T47D (cell line): ENCODE results near the gene TRMU.

Experiments
- DNase-seq, 2 experiments: peaks; one replicate each; pipeline versions ENCODE4 v3.0.0 to v3.0.0-alpha.2; 2011 to 2012; ENCODE audit warnings: low read depth in 1 of 2, low spot score in 1 of 2
- JUND ChIP-seq: IDR thresholded peaks from 2 replicates; pipeline ENCODE4 v1.6.1; 2012; ENCODE audit warnings: low read depth
- in situ Hi-C: cut with HindIII; loops from 2 replicates; pipeline ENCODE4 v1.10.0; 2016; ENCODE audit warnings: low sequenced_read_pairs, low pct_unique_long_range_greater_than_20kb

TRMU gene

DNA sequence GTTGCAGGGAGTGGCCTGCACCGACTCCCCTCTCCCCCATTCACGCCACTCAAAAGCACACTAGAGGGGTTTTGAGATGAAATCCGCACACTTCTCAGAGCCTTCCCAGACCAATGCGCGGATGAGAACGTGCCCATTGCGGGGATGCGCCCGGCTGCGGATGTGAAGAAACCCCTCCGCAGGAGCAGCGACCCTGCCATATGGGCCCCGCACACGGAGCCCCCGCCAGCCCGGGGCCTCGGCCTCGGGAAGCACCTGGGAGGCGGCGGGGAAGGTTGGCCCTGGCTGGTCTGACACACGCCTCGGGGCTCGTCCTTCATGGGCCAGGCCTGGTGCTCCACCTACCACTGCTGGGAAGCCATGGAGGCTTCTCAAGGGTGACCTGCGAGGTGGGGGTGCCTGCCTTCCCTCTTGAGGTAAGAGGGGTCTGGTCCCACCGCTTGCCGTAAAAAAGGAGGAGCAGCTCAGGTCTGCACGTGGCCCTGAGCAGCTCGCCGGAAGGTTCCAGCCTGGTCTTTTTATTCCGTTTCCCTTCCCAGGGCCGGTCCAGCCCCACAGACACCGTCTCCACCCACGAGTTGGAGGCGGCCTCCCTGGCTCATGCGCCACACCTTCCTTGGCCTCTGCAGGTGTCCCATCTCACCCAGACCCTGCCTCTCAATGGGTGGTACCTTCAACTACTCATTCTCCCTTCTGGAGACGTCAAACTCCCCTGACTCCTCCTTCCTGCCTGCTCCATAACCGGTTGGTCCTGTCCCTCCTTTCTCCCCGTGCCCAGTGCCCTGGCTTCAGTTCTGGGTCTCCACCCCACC is 39.4 kb downstream of the TRMU start:
- peak; percentile 93 to 96 for DNase-seq
- TF ChIP-seq JUND = no peak

DNA sequence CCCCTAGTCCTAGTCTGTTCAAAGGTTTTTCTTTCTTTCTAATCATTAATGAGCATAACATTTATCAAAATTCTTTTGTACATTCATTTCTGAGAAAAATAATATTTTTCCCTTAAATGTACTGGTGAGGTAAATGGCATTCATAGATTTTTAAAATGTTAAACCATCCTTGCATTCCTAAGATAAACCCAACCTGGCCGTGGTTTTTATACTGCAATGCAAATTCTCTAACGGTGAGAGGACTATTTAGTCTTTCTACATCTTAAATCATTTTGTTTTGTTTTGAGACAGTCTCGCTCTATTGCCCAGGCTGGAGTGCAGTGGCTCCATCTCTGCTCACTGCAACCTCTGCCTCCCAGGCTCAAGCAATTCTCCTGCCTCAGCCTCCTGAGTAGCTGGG is 40.6 kb downstream of the TRMU start:
- in situ Hi-C loops = no loop called here
- DNase-seq = no peak
- TF ChIP-seq JUND = no peak

More for the DNA sequence above, 39.4 kb downstream of the TRMU start:
- in situ Hi-C loops = no loop called here

DNA sequence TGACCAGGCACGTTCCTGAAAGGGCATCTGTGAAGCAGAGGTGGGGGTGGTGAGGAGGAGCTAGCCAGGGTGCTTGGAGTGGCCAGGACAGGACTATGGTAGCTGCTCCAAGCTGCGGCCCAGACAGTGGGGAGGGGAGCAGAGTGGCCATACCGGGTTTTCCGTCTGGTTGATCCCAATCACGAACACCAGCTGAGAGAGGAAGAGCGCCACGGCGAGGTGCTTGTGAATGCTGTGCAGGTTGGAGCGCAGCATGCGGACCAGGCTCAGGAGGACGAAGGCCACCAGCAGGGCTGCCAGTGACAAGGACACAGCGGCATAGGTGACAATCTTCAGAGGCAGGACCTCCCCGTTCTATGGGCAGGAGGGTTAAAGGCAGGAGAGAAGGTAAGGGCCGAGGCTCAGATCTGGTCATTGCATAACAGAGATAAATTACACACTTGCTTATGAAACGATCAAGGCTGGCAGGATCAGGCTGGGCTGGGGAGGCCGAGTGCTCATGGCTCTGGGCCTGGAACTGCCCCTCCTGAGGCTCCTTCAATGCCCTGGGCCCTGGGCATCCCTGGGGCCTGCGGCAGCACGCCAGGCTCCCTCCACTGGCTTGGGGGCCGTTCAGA is 41.5 kb downstream of the TRMU start:
- peak in 1 of 2 experiments; percentile 22 for DNase-seq
- TF ChIP-seq JUND = no peak
- in situ Hi-C loops = no loop called here

DNA sequence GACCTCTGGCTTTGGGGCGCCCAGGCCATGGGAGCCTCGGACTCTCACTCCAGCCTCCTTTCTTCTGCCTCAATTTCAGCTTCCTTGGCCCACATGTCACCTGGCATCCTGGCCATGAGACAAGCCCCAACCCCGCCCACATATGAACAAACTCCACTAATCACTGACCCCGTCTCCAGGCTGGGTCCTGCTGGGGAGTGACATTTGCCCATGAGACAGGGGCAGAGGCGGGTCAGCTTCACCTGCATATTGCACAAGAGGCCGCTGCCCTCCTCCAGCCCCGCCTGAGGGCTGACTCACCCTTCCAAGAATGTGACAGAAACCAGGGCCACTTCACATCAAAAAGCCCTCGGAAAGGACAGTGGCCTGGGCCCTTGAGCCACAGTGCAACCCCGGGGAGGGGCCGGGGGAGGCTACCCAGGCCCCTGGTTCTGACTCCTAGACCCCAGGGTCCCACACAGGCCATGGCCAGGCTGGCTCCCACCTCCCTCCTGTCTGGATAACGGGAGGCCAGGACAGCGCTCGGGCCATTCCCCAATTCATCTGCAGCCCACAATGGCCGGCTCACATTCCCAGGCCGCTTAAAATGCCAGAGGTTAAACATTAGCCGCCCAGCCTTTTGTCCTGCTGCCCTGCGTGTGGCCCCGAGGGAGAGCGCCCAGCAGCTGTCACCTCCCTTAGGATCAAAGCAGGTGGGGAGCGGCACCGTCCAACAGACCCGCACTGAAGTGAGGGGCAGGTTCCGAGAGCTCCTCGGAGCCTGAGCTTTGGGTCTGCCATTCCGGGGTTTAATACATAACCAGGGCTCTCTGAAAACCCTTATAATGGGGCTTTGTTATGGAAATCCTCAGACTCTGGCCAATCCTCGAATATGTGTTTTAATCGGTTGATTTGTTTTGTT is 42.3 kb downstream of the TRMU start:
- TF ChIP-seq JUND = no peak; the same call in 1 of the 2 replicates
- in situ Hi-C loops = no loop called here
- DNase-seq = peak; percentile 70 to 88

DNA sequence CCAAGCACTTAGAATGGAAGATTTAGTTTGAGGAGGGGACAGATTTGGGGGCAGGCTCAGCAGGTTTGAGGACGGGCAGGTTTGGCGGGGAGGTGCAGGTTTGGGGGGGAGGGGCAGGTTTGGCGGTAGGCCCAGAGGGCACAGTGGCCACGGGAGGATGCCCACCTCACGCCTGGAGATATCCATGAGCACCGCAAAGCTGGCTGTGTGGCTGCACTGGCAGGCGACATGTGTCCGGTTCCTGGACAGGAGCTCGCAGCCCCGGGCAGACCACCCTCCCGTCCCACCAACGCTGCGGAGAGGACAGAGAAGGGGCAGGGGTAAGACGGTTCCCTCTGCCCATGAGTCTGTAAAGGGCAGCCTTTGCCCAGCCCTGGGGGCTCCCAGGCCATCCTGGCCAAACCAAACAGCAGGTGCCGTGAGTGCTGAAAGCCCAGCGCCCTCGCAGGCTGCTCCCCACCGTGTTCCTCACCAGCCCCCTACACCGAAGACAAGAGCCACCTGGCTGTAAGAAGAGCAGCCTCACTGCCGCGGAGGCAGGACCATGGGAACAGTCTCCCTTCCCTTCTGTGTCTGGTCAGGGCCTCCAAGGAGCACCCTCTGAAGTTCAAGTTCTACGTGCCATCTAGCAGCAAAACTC is 43.0 kb downstream of the TRMU start:
- in situ Hi-C loops = no loop called here

DNA sequence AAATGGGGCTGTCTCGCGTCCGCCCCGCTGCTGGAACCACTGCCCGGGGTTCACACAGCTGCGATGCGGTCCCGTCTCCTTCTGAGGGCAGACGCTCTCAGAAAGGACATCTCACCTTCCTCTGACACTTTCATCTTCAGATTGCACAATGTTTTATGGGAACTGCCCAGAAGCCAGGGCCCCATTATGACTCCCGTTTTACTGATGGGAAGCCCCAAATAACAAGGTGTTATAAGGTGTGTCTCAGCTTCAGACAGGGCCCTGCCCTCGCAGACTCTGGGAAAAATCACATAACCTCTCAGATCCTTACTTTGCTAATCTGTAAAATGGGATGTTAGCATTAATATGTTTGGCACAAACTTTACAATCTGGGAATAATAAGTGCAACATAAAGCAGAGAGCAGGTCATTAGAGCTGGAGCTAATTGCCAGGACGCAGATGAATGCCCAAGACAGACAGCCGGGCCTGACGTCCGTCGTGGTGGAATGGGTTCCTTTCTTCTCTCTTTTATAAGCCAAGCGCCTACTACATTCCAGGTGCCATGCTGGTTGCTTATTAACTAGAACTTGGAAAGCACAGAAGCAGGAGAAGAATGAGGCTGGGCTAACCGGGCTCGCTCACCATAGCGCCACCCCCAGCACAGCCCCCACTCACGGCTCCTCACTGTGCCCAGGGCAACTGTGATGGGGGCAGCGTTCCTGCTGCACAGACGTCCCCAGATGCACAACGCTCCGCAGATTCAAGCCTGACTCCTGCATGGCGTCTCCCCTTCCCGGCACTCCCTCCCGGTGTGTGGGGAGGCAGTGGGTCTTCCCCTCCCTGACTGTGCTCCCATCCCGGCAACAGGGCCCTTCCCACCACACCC is 43.8 kb downstream of the TRMU start:
- no peak for DNase-seq
- in situ Hi-C loops = no loop called here
- no peak for TF ChIP-seq JUND

More for the DNA sequence above, 43.0 kb downstream of the TRMU start:
- no peak for DNase-seq
- no peak for TF ChIP-seq JUND

DNA sequence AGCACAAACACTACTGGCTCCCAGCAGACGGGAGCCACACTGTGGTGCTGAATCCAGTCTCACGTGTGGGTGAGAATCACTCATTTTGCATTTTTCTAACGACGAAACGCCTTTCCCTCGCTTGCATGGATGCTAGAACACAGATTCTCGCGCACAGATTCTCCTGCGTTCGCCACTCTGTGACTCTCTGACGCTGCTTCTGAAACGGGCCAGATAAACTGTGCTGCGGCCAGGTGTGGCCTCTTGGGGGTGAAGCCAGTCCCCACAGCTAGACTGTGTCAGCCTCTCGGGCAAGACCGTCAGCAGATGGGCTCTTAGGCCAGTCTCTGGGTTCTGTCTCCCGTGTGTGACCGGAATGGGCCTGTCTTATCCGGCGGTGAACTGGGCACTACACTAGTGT is 44.6 kb downstream of the TRMU start:
- no peak for TF ChIP-seq JUND
- in situ Hi-C loops = no loop called here
- DNase-seq = no peak

DNA sequence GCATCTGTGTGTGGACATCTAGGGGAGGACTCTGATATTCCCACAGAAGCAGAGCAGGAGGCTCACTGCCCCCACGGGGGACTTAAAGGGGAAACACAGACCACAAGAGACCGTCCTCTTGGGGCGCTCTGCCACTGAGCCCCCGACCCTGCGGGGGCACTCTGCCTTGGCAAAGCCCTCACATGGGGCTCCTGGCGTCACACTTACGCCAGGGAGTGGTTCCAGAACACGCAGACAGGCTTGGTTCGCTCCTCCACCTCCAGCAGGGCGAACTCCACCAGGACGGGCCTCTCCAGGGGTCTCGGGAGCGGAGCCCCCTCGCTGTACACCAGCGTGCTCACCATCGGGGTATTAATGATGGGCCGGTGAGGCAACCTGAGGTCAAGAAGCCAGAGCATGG is 45.1 kb downstream of the TRMU start:
- no peak for TF ChIP-seq JUND
- in situ Hi-C loops = no loop called here
- DNase-seq = no peak

DNA sequence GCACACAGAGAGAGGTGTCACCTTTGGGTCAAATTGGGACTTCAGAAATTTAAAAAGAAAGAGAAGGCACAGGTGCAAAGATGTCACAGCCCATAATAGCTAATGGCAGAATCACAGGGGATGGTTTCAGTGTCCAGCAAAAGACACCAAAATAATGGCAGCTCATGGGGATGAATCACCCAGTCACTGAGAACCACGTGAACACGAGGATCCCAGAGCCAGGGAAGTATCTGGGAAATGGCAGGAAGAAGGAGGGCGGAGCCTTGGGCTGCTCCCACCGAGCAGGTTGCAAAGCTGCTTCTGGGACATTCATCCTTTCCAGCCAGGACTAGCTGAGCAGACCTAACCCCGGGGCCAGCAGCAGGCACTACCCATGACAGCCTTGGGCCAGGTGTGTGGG is 45.6 kb downstream of the TRMU start:
- no peak for TF ChIP-seq JUND
- in situ Hi-C loops = no loop called here
- DNase-seq = no peak

DNA sequence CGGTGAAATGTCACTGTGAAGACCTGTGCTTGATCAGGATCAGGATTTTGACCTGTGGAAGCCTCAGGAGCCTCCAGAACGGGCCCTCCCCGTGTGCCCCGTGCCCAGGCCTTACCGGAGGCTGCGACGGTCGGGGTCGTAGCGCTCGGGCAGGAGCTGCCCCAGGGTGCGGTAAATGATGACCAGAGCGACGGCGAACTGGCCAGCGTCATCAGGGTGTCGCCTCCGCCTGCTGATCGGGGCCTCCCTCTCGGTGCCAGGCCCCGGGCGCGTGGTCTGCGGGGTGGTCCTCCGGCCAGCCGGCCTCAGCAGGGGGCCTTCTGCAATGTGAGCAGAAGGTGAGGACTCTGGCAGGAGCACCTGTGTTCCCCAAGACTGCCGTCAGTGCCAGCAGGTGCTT is 46.2 kb downstream of the TRMU start:
- in situ Hi-C loops = no loop called here
- DNase-seq = no peak
- no peak for TF ChIP-seq JUND

DNA sequence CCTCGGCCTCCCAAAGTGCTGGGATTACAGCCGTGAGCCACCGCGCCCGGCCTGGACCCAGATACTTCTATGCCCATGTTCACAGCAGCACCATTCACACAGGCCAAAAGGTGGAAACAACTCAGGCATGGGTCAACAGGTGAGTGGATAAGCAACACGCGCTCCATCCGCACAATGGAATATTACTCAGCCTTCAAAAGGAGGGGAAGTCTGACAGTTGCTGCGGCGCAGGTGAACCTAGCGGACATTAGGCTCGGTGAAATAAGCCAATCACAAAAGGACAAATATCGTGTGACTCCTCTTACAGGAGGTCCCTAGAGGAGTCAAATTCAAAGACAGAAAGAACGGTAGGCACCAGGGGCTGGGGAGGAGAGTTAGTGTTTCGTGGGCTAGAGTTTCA is 47.0 kb downstream of the TRMU start:
- DNase-seq = no peak
- in situ Hi-C loops = no loop called here
- no peak for TF ChIP-seq JUND
